SK-N-MC (cell line): ENCODE results near the gene SINHCAF.

Source experiments
- DNase-seq: peaks from one replicate; pipeline ENCODE4 v3.0.0-alpha.2; 2011; ENCODE audit warnings: low read depth, low spot score
- H3K27ac ChIP-seq: fragments of 200-600 bp; sonication (generic); 2 replicates; pipeline ENCODE4 v1.5.1; 2016; ENCODE audit warnings: mixed run types
- H3K36me3 ChIP-seq: fragments of 200-600 bp; sonication (generic); 2 replicates; pipeline ENCODE4 v1.6.1; 2017; ENCODE audit warnings: antibody characterized with exemption, low read length, mixed read lengths; ENCODE audit not compliant: insufficient read depth
- H3K4me3 ChIP-seq: fragments of 200-600 bp; sonication (generic); 2 replicates; pipeline ENCODE4 v1.5.1; 2016
- H3K9ac ChIP-seq: fragments of 200-600 bp; sonication (generic); 2 replicates; pipeline ENCODE4 v1.8.0; 2017; ENCODE audit warnings: mixed run types, mixed read lengths; ENCODE audit not compliant: insufficient read length
- H3K9me3 ChIP-seq: fragments of 200-600 bp; sonication (generic); 2 replicates; pipeline ENCODE4 v1.6.1; 2017; ENCODE audit warnings: low read depth, mild to moderate bottlenecking, antibody characterized with exemption, low read length, moderate library complexity, mixed read lengths
- EZH2 ChIP-seq: fragments of 200-600 bp; sonication (generic); IDR thresholded peaks from one replicate; pipeline ENCODE4 v1.6.1; 2017; ENCODE audit warnings: antibody characterized with exemption
- FOXP2 ChIP-seq: optimal IDR thresholded peaks from 2 replicates; pipeline ENCODE3; 2011; ENCODE audit warnings: mild to moderate bottlenecking, moderate library complexity; ENCODE audit not compliant: insufficient read depth; ENCODE audit errors: extremely low read length, control extremely low read depth
- POLR2AphosphoS5 ChIP-seq: IDR thresholded peaks from 2 replicates; pipeline ENCODE4 v1.6.1; 2012; ENCODE audit warnings: mild to moderate bottlenecking, low read depth, low read length, borderline replicate concordance

The SINHCAF gene

GRCh38 chr12:31324116-31324844 is 1.7 kb downstream of the SINHCAF start:
- Histone ChIP-seq H3K36me3 (no peaks in the 10 kb centered on the region), H3K9me3 (no peaks in the 10 kb centered on the region), H3K9ac (peak overlapping the region; percentile 99), H3K27ac (peak overlapping the region; percentile 88), H3K4me3 (peak overlapping the region; percentile 95)
- DNase-seq: no peak
- TF ChIP-seq FOXP2 (no peak), POLR2AphosphoS5 (no peak), EZH2 (no peak)

GRCh38 chr12:31323391-31324115 is 2.4 kb downstream of the SINHCAF start:
- Histone ChIP-seq H3K4me3 (peak overlapping the region; percentile 95), H3K36me3 (no peaks in the 10 kb centered on the region), H3K27ac (peak overlapping the region; percentile 88), H3K9me3 (no peaks in the 10 kb centered on the region), H3K9ac (peak overlapping the region; percentile 99)
- no peak for TF ChIP-seq FOXP2
- no peak for TF ChIP-seq POLR2AphosphoS5
- no peak for TF ChIP-seq EZH2
- no peak for DNase-seq

- H3K4me3 ChIP-seq: peak overlapping the region; percentile 95
- no peak for DNase-seq
- peak overlapping the region; percentile 99 for H3K9ac ChIP-seq
- TF ChIP-seq FOXP2 (no peak), POLR2AphosphoS5 (no peak), EZH2 (no peak)
- H3K9me3 ChIP-seq: no peaks in the 10 kb centered on the region
- peak overlapping the region; percentile 88; the same call in 1 of the 2 replicates for H3K27ac ChIP-seq
- no peaks in the 10 kb centered on the region for H3K36me3 ChIP-seq
Measured at GRCh38 chr12:31322801-31323207, 3.1 kb downstream of the SINHCAF start.

DNA sequence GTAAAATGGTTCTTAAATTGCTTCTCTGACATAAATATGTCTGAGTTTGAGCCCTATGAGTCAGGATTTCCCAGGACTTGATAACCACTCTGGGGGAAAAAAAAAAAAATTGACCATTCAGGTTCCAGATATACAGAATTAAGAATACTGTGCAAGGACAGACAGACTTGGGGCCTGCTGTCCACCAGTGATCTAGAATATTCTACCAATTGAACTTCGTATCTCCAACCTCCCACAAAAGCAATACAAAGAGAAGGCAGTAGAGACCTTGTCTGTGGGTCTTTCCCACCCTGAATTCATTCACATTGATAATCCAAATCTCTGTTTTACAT is 4.1 kb downstream of the SINHCAF start:
- Histone ChIP-seq H3K4me3 (peak overlapping the region; percentile 95), H3K9ac (peak overlapping the region; percentile 1), H3K27ac (no peak overlapping the region), H3K9me3 (no peaks in the 10 kb centered on the region), H3K36me3 (no peaks in the 10 kb centered on the region)
- TF ChIP-seq EZH2 (no peak), FOXP2 (no peak), POLR2AphosphoS5 (no peak)
- no peak for DNase-seq

- Histone ChIP-seq H3K4me3 (peak overlapping the region; percentile 95), H3K36me3 (no peaks in the 10 kb centered on the region), H3K9ac (peak overlapping the region; percentile 1), H3K9me3 (no peaks in the 10 kb centered on the region), H3K27ac (no peak overlapping the region)
- DNase-seq: no peak
- TF ChIP-seq FOXP2: no peak
- no peak for TF ChIP-seq EZH2
- TF ChIP-seq POLR2AphosphoS5: no peak
Measured at GRCh38 chr12:31321186-31321896, 4.6 kb downstream of the SINHCAF start.

GRCh38 chr12:31318657-31319269 is 7.2 kb downstream of the SINHCAF start:
- H3K27ac ChIP-seq: no peak overlapping the region
- DNase-seq: no peak
- H3K4me3 ChIP-seq: no peak overlapping the region
- H3K9me3 ChIP-seq: no peaks in the 10 kb centered on the region
- no peak overlapping the region for H3K9ac ChIP-seq
- TF ChIP-seq EZH2: no peak
- TF ChIP-seq POLR2AphosphoS5: no peak
- TF ChIP-seq FOXP2: no peak
- H3K36me3 ChIP-seq: peaks cover 16% of the 10 kb centered on the region

- no peak for TF ChIP-seq FOXP2
- no peak for TF ChIP-seq POLR2AphosphoS5
- TF ChIP-seq EZH2: no peak
- H3K4me3 ChIP-seq: peak overlapping the region; percentile 30
- no peak overlapping the region for H3K27ac ChIP-seq
- peak overlapping the region; percentile 28 for H3K9ac ChIP-seq
- no peaks in the 10 kb centered on the region for H3K9me3 ChIP-seq
- H3K36me3 ChIP-seq: peaks cover 23% of the 10 kb centered on the region
- DNase-seq: no peak
Measured at GRCh38 chr12:31317471-31318395, 8.2 kb downstream of the SINHCAF start.
